ENCODE results near the gene RNF157. TPM values are rescaled to one million over a fixed set of nuclear protein-coding genes. Genes with fewer than 3 reads are reported as not detected.

Gene RNF157
- total RNA-seq, 1 experiment from 2014 or later: 6.7 TPM

- no peak for DNase-seq (ENCODE audit: low read depth)
Measured at GRCh38 chr17:76140661-76141211, 99.6 kb downstream of the RNF157 start.

DNA sequence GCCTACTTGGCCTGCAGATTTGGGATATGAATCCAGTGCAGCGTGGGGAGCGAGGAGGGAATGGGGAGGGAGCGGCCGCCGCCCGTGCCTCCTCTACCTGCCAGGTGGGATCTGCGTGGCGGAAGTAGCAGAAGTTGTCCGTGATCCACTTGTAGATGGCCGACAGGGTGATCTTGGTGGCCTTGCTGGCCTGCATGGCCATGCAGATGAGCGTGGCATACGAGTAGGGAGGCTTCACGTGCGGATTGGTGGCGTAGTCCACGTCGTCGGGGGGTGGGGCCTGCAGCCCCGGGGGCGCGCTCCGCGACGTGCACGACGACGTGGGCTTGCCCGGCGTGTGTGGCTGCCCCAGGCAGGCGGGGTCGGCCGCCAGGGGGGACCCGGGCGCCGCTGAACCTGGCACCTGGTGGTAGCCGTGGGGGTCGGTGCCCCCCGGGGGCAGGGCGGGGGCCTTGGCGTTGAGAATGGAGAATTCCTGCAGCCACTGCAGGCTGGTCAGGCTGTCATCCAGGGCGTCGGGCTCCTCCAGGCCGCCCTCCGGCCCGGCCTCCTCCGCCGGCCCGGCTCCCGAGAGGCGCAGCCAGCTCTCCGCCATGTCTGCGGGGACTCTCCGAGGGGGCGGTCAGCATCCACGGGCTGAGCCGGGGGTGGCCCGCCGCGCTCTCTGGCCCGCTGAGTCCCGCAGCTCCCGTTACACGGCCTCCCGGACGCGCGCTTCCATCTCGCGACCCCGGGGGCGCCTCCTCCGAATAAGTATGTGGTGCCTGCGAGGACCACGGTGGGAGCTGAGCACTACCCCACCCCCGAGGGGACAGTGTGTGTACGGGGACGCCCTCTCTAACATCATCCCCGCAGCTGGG lies 100.3 kb downstream of the RNF157 start:
- DNase-seq (ENCODE audit: low read depth): no peak

DNA sequence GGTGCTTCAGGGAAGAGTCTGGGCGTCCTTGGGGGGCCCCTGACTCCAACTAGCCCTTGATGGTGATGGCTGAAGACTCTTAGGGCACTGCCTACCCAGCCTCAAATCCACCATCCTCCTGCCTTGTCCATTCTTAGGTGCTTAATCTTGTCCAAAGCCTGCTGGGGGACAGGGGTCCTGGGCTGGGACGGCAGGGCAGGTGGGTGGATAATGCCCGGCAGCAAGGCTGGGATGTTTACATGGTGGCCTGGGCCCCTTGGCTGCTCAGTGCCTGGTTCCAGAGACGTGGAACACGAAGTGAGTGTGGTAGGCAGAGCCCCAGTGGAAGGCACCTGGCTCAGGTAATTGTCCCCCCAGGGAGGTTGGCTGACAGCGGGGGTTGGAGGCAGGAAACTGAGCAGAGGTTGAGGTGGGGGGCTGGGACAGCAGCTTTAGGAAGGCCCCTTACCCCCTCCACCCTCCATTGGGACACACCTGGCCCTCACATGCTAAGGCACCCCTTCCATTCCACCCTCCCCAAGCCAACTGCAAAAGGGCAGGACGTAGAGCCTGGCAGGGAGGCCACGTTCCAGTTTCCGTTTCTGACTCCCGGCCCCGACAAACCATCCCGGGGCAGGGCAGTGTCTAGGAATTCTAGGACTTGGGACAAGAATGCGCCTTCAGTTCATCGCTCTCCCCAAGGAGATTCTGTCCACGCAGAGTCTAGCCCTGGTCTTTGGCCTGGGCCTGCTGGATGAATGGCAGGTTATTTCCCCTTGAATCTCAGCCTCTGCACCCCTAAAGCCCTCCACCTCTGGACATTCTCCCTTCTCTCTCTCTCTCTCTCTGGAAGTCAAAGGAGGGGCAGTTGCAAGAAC lies 101.2 kb downstream of the RNF157 start:
- DNase-seq (ENCODE audit: low read depth): no peak

GRCh38 chr17:76138234-76138895 lies 101.9 kb downstream of the RNF157 start:
- peak; percentile 38 for DNase-seq (ENCODE audit: low read depth)

DNA sequence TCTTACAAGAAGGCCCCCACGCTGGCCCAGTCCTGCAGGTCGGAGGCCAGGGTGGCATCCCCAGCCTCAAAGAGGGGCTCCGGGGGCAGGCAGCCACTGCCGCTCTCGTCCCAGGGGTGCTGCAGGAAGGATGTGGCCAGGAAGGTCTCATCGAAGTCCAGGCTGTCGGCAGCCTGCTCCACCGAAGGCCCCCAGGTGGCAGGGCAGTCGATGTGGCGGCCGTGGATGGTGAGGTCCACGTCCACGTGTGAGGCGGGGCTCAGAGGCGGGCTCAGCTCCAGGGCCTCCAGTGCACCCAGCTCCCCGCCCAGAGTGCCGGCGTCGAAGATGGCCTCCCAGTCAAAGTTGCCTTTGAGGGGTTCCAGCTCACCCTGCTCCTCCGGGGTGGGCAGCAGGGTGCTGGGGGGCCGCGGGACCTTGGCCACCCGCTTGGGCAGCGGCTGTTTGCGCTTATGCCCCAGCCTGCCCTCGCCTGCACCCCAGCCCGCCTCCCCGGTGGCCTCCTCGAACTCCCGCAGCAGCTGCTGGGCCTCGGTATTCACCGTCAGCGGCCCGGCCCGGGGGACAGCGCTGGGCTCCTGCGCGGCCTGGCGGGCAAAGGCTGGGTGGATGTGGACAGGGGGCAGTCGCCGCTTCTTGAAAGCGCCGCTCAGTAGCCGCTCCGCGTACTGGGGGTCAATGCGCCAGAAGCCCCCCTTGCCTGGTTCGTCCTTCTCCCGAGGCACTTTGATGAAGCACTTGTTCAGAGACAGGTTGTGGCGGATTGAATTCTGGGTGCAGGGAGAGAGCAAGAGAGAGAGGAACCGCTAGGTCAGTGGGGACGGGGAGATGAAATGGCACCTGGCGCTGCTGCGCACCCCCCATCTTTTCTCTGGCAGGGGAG lies 102.7 kb downstream of the RNF157 start:
- no peak for DNase-seq (ENCODE audit: low read depth)

- no peak for DNase-seq (ENCODE audit: low read depth)
Measured at GRCh38 chr17:76137001-76137350, 103.3 kb downstream of the RNF157 start.

DNA sequence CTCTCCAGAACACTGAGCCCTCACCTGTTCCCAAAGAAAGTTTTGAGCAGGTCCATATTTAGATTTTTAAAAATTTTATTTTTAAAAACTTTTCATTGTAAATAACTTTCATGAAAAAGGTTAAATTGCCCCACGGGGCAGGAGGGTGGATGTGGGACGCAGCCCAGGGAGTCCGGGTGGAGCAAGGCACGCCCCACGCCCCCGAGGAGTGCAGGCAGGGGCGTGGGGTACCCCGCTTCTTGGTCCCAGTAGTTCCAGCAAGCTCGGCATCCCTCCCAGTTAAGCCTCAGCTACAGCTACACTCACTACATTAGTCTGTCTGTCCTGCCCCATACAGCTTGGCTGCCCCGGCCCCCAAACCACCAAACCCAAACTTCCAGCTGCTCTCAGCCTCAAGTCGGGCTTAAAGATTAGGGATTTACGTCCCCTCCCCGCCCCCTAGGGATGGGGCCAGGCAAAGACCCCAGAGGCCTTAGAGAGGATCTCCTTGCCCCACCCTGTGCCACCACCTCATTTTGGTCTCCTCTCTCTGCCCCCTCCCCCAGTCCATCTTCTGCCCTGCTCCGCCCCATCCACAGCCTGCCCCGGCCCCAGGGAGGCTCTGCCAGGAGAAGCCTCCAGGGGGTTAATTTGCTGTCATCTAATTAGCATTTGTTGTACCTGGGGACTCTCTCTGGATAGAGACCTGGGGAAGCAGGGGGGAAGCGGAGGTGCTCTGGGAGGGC lies 103.9 kb downstream of the RNF157 start:
- DNase-seq (ENCODE audit: low read depth): no peak

DNA sequence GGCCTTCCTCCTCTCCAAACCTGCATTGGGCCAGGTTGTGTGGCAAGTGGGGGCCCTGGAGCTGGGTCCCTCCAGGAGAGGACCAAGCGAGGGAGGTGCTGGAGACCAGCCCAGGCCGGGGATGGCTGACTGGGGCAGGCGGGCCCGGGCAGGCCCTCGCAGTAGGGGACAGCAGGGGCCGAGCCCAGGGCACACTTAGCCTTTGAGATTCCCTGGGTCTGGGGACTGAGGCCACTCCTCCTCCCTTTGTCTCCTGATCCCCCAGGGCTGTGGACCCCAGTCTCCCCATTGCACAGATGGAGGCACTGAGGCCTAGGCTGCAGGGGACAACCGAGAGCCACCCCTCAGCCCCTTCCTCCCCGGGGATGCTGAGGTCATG lies 104.5 kb downstream of the RNF157 start:
- no peak for DNase-seq (ENCODE audit: low read depth)

GRCh38 chr17:76134911-76135809 lies 105.1 kb downstream of the RNF157 start:
- DNase-seq (ENCODE audit: low read depth): no peak

- DNase-seq (ENCODE audit: low read depth): no peak
Measured at GRCh38 chr17:76132574-76133338, 107.5 kb downstream of the RNF157 start.

DNA sequence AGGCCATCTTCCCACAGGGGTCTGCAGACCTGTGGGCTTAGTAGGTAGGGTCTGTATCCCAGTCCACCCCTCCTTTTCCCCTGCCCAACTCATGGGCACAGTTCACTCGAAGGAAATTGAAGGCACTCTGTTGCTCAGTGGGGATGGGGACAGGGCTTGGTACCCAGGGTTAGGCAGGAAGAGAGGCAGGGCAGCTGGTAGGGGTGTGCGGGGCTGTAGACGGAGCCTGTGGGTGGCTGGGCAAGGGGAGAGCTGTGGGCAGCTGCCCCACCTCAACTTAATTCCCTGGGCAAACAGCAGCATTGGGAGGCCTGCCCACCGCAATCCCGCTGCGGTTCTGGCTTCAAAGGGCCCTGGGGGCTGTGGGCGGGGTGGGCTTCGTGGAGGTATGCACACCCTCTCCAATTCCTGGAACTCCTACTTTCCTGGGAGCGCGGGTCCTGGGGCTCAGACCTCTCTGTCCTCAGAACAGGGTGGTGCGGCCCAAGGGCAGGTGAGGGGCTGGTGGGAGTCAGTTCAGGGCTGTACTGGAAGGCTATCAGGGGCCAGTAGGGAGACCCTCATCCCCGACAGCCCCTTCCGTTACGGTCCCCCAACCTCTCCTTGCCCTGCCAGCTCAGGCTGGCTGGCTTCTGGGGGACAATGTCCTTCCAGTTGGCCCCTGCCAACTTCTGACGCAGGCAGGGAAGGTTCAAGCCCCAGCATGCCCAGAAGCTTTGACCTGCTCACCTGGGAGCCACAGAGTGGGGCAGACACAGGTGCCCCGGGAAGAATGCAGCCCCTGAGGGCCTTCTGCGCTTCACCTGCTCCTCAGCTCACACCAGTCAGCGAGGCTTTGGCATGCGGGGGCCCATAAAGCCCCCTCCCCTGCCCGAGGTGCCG lies 108.4 kb downstream of the RNF157 start:
- no peak for DNase-seq (ENCODE audit: low read depth)

- no peak for DNase-seq (ENCODE audit: low read depth)
Measured at GRCh38 chr17:76131051-76131691, 109.1 kb downstream of the RNF157 start.

- no peak for DNase-seq (ENCODE audit: low read depth)
Measured at GRCh38 chr17:76130473-76130872, 109.8 kb downstream of the RNF157 start.

- DNase-seq (ENCODE audit: low read depth): no peak
Measured at GRCh38 chr17:76125922-76126321, 114.4 kb downstream of the RNF157 start.

DNA sequence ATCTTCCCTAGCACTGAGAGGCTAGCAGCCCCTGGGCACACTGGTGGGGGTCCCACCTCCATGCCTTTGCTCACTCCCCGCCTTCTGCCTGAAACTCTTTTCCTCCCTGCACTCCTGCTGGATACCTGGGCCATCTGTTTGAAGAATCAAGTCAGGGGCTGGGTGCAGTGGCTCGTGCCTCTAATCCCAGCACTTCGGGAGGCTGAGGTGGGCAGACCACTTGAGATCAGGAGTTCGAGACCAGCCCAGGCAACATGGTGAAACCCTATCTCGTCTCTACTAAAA lies 115.0 kb downstream of the RNF157 start:
- DNase-seq (ENCODE audit: low read depth): no peak

- peak; percentile 13 for DNase-seq (ENCODE audit: low read depth)
Measured at GRCh38 chr17:76124582-76125390, 115.5 kb downstream of the RNF157 start.
